HEK293T (cell line): ENCODE results near the gene TRPM2.

Experiments
- CTCF ChIA-PET: fragments of 350-600 bp; formaldehyde crosslinking; extraction: SDS; loops from one replicate; lab custom pipeline; 2021; ENCODE audit warnings: antibody characterized with exemption, inconsistent platforms; lab: Yijun Ruan, JAX
- POLR2A ChIA-PET: fragments of 350-600 bp; formaldehyde crosslinking; extraction: SDS; loops from one replicate; lab custom pipeline; 2020; ENCODE audit warnings: antibody characterized with exemption, inconsistent platforms; lab: Yijun Ruan, JAX
- DNase-seq: peaks from one replicate; pipeline ENCODE4 v3.0.0; 2012; ENCODE audit warnings: mixed read lengths; ENCODE audit errors: extremely low spot score
- ARNT ChIP-seq: fragments of 450-650 bp; IDR thresholded peaks from 2 replicates; pipeline ENCODE4 v1.6.1; 2017; ENCODE audit warnings: mild to moderate bottlenecking
- BHLHE40 ChIP-seq: fragments of 450-650 bp; IDR thresholded peaks from 2 replicates; pipeline ENCODE4 v1.6.1; 2016; ENCODE audit warnings: mild to moderate bottlenecking, moderate library complexity, borderline replicate concordance
- CTBP1 ChIP-seq: fragments of 450-650 bp; IDR thresholded peaks from 2 replicates; pipeline ENCODE4 v1.6.1; 2016; ENCODE audit warnings: borderline replicate concordance
- ELF4 ChIP-seq: fragments of 450-650 bp; IDR thresholded peaks from 2 replicates; pipeline ENCODE4 v1.6.1; 2017; ENCODE audit warnings: antibody characterized with exemption
- FOXA1 ChIP-seq: fragments of 450-650 bp; IDR thresholded peaks from 2 replicates; pipeline ENCODE4 v1.6.1; 2016; ENCODE audit warnings: mild to moderate bottlenecking
- FOXK2 ChIP-seq: fragments of 450-650 bp; IDR thresholded peaks from 2 replicates; pipeline ENCODE4 v1.6.1; 2016; ENCODE audit warnings: mild to moderate bottlenecking
- FOXM1 ChIP-seq: fragments of 450-650 bp; IDR thresholded peaks from 2 replicates; pipeline ENCODE4 v1.6.1; 2017; ENCODE audit warnings: mild to moderate bottlenecking, borderline replicate concordance
- HDGF ChIP-seq: fragments of 450-650 bp; IDR thresholded peaks from 2 replicates; pipeline ENCODE4 v1.6.1; 2017; ENCODE audit warnings: antibody characterized with exemption, borderline replicate concordance
- L3MBTL2 ChIP-seq: fragments of 450-650 bp; conservative IDR thresholded peaks from 2 replicates; pipeline ENCODE4 v1.6.1; 2016; ENCODE audit warnings: mild to moderate bottlenecking
- LEF1 ChIP-seq: fragments of 450-650 bp; IDR thresholded peaks from 2 replicates; pipeline ENCODE4 v1.6.1; 2017; ENCODE audit warnings: mild to moderate bottlenecking, borderline replicate concordance
- NFRKB ChIP-seq: fragments of 450-650 bp; IDR thresholded peaks from 2 replicates; pipeline ENCODE4 v1.6.1; 2016; ENCODE audit warnings: mild to moderate bottlenecking, moderate library complexity
- PKNOX1 ChIP-seq: fragments of 450-650 bp; IDR thresholded peaks from 2 replicates; pipeline ENCODE4 v1.6.1; 2016
- SP1 ChIP-seq: fragments of 450-650 bp; IDR thresholded peaks from 2 replicates; pipeline ENCODE4 v1.6.1; 2017
- SUZ12 ChIP-seq: fragments of 450-650 bp; IDR thresholded peaks from 2 replicates; pipeline ENCODE4 v1.6.1; 2016; ENCODE audit warnings: mild to moderate bottlenecking
- TARDBP ChIP-seq: fragments of 450-650 bp; IDR thresholded peaks from 2 replicates; pipeline ENCODE4 v1.6.1; 2016
- ZNF384 ChIP-seq: fragments of 450-650 bp; IDR thresholded peaks from 2 replicates; pipeline ENCODE4 v1.6.1; 2016

The TRPM2 gene

DNA sequence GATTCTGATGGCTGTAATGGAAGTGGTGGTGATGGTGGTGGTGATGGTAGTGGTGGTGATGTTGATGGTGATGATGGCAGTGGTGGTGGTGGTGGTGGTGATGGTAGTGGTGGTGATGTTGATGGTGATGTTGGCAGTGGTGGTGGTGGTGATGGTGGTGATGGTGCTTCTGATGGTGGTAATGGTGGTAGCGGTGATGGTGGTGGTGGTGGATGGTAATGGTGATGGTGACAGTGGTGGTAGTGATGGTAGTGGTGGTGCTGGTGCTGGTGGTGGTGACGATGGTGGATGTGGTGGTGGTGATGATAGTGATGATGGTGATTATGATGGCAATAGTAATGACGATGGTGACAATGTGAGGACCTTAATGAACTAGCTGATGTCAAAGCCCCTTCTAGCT lies 66.3 kb downstream of the TRPM2 start:
- DNase-seq = no peak
- ChIA-PET POLR2A (no interaction called here), CTCF (no interaction called here)
- TF ChIP-seq SUZ12 (no peak), CTBP1 (no peak), FOXA1 (no peak), ZNF384 (no peak), L3MBTL2 (no peak), SP1 (no peak), BHLHE40 (no peak), LEF1 (no peak), ARNT (no peak), FOXM1 (no peak), FOXK2 (no peak), TARDBP (no peak), HDGF (no peak), NFRKB (no peak), PKNOX1 (no peak), ELF4 (no peak)

DNA sequence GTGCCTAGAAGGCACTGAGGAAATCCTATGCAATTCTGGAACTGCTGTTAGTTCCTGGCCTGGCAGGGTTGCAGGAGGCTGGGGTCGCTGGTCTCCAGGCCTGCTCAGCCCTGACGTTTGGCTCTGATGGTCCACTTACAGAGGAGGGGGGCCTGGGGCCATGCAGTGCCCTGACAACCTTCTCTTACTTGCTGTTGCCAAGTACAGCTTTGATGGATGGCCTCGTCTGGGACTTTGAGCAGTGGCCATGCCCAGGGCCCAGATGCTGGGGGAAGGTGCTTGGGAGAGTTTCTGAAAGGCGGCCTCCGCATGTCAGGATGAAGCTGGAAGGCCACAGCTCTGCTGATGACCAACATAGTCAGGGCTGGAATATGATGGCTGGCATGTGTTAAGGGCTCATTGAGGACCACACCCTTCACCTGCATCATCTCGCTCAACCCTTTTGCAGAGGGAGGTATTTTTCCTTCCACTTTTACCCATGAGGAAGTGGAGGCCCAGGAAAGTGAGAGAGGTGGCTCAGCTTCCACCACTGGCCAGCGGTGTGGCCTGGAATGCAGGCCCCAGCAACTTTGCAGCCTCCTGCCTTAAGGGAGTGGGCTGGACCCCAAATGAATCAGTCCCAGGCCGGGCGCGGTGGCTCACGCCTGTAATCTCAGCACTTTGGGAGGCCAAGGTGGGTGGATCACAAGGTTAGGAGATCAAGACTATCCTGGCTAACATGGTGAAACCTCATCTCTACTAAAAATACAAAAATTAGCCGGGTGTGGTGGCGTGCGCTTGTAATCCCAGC lies 67.2 kb downstream of the TRPM2 start:
- no peak for DNase-seq
- ChIA-PET POLR2A (no interaction called here), CTCF (interaction anchor here (0.7 kb wide), 1 partner anchor 17 kb away, joined by 4 read pairs; no protein-coding TSS in a partner anchor)
- no peak for TF ChIP-seq FOXM1
- TF ChIP-seq SP1 = no peak
- TF ChIP-seq TARDBP = no peak
- TF ChIP-seq ZNF384 = no peak
- no peak for TF ChIP-seq FOXA1
- TF ChIP-seq CTBP1 = no peak
- no peak for TF ChIP-seq ELF4
- no peak for TF ChIP-seq BHLHE40
- TF ChIP-seq L3MBTL2 = no peak
- no peak for TF ChIP-seq SUZ12

GRCh38 chr21:44421901-44422840 lies 68.8 kb downstream of the TRPM2 start:
- ChIA-PET POLR2A (no interaction called here), CTCF (no interaction called here)
- TF ChIP-seq FOXA1 = no peak
- TF ChIP-seq ARNT = no peak
- no peak for TF ChIP-seq SUZ12
- TF ChIP-seq ZNF384 = no peak
- no peak for TF ChIP-seq CTBP1
- TF ChIP-seq FOXM1 = no peak
- no peak for TF ChIP-seq BHLHE40
- TF ChIP-seq PKNOX1 = no peak
- DNase-seq = no peak

GRCh38 chr21:44423312-44423821 lies 69.9 kb downstream of the TRPM2 start:
- no peak for DNase-seq
- TF ChIP-seq CTBP1 (no peak), HDGF (no peak), ZNF384 (no peak)
- ChIA-PET POLR2A (no interaction called here), CTCF (no interaction called here)

DNA sequence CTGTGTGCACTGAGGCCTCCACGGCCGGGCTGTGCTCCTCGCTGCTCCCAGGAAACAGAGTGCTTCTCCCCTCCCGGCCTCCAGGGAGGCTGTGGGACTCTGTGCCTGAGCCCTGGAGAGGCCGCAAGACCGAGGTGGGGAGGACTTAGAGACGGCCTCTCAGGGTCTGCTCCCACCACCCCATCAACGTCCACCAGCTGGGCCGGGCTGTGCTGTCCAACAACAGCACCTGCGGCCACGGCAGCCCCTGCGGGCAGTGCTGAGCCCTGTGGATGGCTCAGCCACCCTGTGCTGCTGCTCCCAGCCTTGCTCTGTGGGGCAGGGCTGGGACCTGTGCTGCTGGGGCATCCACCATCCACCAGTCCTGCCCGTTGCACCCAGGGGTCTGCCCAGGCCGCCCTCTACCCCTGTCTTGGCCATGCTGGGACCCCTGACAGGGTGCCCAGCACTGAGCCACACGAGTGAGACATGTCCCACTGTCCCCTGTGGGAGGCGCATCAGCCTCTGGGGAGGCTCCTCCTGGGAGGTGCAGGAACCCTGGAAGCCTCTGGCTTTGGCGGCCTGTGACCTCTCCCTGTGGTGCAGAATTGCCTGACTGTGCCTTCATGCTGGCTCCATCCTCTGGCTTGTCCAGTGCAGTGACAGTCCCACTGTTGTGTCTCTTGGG lies 70.7 kb downstream of the TRPM2 start:
- CTCF ChIA-PET = no interaction called here
- POLR2A ChIA-PET = no interaction called here
- DNase-seq = no peak
- TF ChIP-seq TARDBP (no peak), NFRKB (no peak), ELF4 (no peak), PKNOX1 (no peak), L3MBTL2 (no peak), FOXK2 (no peak), LEF1 (no peak), CTBP1 (no peak), HDGF (no peak), ZNF384 (no peak), BHLHE40 (no peak), SUZ12 (no peak), FOXM1 (no peak), ARNT (no peak)
